CD4-positive, alpha-beta T cell treated with Interleukin-2 at 100 ng/mL for 4 hours (primary cell): Measurements from ENCODE around the gene COL13A1.

Experiments used
- DNase-seq: peaks from one replicate; pipeline ENCODE4 v3.0.0-alpha.2; 2020; ENCODE audit warnings: low spot score

COL13A1 gene

DNA sequence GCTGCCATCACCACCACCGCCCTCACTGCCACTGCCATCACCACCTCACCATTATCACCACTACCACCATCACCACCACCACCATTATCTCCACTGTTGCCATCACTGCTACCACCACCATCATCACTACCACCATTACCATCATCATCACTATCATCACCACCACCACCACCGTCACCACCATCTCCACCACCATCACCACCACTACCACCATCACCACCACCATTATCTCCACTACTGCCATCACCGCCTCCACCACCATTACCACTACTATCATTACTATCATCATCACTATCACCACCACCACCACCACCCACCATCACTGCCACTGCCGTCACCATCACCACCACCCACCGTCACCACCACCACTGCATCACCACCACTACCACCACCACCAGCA, 9.9 kb upstream of the COL13A1 start:
- DNase-seq = no peak

DNA sequence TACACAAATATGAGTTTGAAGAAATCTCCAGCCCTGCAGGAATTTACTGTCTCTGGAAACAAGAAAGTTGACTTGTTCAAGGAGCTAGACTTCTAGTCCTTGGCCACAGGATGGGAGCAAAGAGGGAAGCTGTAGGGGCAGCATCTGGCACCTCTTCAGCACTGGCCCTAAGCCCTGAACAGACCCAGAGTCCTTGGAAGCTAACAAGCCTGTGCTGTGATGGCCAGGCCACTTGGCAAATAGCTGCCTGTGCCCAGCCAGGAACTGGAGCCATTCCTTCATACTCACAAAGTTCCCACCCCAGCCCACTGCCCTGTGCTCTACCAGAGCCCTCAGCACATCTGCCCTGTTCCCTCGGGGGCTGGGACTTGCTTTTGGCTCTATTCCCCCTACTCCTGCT, 9.4 kb upstream of the COL13A1 start:
- no peak for DNase-seq

DNA sequence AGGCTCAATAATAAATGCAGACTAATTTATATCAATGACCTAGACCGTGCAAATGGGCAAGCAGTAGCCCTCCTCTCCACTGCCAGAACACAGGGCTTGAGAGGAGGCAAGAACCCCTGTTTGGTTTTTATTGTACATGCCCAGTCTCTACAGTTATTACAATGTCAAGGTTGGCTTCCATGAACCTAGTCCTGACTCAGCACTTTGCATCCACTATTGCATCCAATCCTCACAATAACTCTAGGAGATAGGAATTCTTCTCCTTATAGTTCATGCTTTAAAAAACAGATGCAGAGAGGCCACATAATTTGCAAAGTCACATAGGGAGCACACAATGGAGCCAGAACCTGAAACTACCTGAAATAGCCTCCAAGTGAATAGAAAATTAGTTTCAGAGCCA, 7.0 kb upstream of the COL13A1 start:
- no peak for DNase-seq

DNA sequence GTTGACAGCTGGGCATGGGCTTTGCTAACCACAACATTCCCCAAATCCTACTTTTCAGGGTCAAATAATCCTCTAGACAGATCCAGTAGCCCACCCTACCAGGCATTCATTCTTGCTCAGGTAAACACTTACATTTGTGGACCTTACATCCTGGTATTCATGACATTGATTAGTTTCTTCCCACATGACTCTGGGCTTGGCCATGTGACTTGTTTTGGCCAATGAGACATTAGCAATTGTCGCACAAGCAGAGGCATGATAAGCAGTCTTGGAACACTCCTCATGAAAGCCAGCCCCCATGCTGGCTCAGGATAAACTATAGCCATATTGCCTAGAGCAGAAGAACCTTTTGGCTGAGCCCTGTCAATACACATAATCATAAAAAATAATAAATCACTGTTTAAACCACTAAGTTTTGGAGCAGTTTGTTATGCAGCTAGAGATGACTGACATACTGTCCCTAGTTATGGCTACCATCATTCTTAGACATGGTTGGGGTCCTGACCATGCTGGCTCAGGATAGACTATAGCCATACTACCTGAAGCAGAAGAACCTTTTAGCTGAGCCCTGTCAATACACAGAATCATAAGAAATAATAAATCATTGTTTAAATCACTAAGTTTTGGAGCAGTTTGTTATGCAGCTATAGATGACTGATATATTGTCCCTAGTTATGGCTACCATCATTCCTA, 6.3 kb upstream of the COL13A1 start:
- no peak for DNase-seq

DNA sequence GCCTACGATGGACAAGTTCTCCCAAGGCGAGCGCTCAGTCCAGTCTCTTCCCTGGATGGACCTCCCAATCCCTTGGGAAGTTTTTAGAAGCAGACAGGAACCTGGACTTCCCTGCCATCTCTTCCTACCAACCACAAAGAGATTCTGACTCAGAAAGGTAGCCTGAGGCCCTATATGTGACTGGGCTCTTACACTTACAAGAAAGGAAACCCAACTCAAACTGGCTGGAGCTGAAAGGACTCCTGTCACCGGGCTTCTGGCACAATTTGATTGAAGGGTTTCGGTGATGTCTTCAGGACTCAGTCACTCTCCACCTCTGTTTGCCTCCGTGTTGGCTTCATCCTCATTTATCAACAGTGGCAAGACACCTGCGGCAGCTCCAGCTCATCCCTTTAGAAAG, 3.7 kb upstream of the COL13A1 start:
- DNase-seq = no peak

DNA sequence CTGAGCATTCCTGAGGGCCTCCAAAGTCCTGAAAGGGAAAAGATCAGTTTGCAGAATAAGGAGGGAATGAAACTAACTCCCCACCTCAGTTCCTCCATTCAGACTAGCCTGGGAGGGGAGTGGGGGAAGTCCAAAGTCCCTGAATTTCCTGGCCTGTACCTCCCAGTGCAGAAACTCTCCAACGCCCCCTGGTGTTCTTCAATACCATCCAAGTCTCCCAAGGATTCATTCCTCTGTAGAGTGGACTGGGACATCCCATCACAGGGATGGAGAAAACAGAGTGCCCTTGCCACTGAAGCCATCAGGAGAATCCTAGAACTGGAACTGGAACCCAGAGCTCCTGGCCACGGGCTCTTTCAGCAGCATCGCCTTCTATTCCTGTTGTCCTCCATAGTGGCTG, 1.6 kb upstream of the COL13A1 start:
- DNase-seq = no peak

DNA sequence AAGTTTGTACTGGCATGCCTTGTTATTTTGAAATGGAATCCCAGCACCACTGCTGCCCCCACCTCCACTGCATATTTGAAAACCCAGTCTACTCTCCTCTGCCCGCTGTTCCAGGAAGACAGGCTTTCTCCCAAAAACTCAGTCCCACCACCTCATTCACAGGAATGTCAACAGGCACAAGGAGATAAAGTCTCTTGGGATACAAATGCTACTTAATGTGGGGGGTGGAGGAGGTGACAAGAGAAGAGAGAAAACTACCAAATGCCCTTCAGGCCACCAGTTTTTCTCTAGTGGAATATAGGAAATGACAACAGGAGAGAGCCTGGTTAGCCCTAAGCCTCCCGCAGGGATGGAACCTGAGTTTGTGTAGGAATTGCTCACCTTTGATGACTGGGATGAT, 1.0 kb upstream of the COL13A1 start:
- DNase-seq = no peak

DNA sequence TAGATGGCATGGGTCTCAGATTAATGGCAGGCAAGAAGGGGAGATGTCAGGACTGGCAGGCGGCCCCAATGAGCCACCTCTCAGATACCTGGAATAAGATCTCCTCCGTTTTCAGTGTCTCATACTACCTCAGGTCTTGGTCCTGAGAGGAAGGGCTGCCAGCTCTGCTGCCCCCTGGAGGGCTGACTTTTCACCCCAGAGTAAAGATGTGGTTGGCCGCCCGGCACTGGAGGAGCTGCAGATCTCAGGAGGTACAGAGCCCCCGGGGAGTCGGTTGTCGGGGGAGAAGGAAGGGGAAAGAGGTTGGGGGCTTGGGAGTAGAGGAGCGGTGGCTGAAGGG, 642 bp upstream of the COL13A1 start:
- peak; percentile 5 for DNase-seq

DNA sequence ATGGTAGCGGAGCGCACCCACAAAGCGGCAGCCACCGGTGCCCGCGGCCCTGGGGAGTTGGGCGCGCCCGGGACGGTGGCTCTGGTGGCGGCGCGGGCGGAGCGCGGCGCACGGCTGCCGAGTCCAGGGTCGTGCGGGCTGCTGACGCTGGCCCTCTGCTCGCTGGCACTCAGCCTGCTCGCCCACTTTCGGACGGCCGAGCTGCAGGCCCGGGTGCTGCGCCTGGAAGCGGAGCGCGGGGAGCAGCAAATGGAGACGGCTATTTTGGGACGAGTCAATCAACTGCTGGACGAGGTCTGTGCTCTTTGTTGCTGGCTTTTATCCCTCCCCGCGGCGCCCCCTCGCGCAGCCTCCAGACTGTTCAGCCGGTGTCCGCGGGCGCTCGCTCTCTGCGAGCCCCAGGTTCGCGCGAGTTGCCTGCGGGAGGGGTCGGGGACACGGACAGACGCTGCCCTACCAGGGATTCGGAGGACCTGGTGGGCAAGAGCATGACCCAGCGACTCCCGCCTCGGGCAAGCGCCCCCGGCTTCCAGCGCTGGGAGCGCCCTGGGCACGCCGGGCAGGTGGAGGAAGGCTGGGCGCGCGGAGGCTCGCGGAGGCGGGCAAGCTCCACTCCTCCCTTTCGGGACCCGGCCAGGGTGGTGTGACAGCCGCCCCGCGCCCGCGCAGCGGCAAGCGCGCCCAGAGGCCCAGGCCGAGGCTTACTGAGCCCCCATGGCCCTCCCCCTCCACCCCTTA, 887 bp downstream of the COL13A1 start:
- no peak for DNase-seq

DNA sequence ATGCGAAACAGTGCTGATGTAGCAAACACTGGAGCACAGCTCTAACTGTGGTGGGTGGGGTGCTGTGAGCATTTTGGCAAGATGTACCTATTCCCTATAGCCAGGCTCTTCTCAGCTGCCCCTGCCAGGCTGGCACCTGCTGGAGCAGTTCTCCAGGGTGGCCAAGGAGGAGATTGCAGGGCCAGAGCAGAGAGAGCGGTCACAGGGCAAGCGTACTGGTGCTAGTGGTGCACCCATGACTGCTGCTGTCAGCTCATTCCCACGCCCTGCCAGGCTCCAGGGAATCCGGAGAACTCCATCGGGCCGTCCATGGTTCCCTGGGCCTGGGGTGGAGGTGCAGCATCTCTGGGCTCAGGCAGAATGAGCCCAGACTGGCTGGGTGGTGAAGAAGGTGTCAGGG, 2.1 kb downstream of the COL13A1 start:
- DNase-seq = no peak

DNA sequence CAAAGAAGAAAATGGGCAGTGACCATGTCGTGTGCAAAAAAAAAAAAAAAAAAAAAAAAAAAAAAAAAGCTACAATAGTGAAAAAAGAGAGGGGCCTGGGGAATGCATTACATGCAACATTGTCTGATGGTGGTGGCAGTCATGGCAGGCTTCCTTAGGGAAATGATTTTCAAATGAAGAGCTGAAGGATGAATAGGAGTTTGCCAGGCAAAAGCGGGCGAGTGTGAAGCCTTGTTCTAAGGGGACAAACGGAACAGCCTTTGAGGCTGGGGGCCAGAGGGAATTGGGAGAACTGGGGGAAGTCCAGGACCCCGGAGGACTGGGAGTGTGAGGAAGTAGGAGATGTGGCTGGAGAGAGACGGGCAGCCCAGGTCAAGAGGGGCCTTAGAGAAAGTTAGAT, 3.1 kb downstream of the COL13A1 start:
- no peak for DNase-seq

DNA sequence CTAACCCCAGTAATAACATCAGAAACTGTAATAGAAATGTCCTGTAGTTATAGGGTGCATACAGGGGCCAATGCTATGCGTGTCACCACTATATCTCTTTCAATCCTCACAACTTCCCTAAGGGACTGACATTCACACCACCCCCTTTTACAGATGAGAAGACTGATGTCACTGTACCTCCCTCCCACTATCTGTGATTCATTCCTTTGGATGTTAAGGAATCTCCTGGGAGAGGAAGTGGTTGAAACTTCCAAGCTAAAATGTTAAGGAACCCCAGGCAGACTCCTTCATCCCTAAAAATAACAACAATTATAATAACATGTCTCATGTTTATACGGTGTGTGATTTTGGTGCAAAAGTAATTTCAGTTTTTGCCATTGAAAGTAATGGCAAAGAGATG, 5.4 kb downstream of the COL13A1 start:
- no peak for DNase-seq

DNA sequence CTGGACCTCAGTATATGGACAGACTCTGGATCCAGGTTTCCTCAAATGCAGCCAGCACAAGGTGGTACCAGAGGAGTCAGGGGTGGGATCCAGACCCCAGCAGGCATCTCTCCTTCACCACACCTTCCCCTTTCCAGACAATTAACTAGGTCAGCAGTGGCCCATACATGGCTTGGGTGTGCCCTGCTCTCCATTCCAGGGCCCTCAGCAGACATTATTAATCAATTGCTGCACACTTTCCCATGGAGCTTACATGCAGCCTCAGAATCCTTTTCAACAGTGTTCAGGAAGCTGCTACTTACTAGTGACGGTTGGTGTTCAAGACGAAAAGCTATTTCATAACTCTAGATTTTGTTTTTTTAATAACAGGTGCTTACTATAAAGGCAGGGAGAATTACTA, 6.0 kb downstream of the COL13A1 start:
- DNase-seq = no peak

DNA sequence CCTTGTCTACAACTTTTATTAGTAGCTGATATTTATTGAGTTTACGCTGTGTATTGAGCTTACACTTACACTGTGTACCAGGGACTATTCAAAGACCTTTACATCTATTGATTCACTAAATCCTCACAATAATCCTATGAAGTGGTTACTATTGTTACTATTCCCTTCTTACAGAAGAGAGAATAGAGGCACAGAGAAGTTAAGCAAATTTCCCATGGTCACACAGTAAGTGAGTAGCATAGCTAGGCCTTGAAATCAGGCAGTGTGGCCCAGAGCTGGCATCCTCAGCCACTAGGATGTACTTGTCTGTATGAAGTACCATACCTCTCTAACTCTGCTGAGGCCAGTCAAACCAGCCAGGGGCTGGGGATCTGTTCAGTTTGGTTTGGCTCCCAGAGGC, 7.6 kb downstream of the COL13A1 start:
- no peak for DNase-seq

DNA sequence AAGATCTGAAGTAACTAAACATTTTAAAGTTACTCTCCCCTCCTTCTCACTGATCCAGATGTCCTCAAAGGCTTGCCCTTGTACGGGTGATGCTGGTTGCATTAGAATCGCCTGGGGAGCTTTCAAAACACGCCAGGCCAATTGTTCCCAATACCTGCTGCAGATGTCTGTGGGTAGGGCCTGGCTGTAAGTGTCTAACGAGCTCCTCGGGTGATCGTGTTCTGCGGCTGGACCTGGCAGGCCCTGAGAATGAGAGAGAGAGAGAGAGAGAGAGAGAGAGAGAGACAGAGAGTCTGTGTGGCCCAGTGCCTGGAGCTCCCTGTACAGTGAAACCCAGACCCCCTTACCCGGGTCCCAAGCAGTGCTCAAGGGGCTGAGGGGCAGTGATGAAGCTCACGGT, 8.4 kb downstream of the COL13A1 start:
- no peak for DNase-seq

DNA sequence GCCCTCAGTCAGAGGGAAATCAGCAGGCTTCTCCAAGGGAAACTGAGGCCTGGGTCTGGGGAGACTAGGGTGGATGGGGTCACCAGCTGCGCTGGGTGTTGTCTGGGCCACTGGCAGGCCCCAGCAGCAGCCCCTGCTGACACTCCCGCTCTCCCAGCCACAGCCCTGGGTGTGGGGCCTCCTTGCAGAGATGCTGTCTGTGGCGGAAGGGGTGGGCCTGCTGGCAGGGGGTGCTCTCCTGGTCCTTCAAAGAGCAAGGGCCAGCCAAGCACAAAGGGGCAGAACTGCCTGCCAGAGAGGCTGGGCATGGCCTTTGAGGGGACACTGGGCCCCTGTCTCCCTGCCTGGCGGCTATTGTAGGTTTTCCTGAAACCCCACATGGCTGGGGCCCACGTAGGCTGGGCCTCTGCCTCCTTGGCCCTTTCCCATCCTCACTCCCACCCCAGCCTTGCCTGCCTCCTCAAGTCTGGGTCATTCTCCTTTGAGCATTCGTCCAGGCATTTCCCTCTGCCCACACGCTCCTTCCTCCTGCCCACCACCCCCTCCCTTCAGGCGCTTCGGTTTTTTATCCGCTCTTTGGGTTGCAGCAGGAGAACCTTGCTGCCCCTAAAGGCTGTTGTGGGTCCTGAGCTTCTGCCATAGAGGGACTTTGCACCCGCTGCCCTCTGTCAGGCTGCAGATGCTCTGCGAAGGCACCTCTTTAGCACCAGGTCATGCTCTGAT, 9.1 kb downstream of the COL13A1 start:
- DNase-seq = no peak

DNA sequence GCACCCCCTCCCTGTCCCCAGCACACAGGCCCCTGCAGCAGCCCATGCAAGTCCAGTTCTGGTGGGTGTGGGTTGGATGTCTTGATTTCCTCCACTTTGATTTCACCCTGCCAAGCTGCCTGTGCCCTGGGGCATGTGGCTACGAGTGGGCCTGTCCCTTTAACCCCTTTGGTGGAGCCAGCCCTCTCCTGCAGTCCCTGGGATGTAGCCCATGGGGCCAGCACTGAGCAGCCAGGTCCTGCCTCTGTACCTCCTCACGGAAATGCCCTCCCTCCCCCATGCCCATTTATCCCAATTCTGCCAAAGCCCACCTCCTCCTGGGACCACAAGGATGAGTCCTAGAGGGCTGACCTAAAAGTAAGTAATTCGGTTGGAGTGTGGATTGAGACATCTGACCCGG, 11.9 kb downstream of the COL13A1 start:
- DNase-seq = no peak

DNA sequence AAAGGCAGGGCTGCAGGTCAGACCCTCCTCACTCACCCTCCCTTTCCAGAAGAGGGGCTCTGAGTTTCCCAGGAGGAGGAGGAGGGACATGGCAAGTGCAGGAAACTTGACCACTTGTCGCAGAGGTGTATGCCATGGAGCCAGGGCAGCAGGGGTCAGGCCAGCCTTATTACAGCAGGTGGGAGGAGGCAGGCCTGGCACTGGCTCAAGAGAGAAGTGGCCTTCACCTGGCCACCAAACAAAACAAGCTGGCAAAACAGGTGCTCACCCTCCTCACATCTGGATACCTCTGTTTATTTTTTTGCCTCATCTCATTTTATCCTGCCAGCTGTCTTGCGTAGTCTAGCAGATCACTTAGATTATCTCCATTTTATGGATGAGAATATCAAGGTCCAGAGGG, 12.5 kb downstream of the COL13A1 start:
- no peak for DNase-seq

DNA sequence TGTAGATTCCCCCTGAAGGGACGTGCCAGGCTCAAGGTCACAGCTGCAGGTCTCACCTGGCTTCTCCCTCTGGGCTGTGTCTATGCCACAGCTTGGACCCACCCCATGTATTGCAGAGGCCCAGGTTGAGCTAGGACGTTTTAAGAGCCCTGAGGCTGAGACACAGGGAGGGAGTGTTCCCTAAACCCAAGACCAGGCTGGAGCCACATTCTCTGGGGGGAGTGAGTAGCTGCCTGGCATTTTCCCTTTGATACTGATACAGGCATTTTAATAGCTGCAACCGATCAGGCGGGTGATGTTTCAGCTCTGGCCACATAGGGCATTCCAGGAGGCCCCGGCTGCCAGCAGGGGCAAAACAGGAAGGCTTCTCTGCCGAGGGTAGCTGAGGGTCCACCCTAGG, 13.4 kb downstream of the COL13A1 start:
- no peak for DNase-seq

DNA sequence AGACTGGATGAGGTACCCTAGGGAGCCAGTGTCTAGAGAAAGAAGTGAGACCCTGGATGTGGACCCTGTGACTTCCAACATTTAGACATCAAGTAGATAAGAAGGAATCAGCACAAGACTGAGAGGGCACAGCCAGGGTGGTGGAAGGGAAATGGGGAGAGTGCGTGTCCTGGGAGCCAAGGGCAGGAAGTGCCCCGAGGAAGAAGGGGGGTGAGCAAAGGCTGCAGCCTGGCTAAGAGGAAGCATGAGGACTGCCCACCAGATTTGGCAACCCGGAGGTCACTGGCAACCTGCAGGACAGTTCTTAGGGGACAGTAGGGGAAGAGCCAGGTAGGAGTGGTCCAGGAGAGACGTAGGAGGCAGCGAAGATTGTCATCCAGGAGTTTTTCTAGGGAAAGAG, 14.8 kb downstream of the COL13A1 start:
- DNase-seq = no peak

DNA sequence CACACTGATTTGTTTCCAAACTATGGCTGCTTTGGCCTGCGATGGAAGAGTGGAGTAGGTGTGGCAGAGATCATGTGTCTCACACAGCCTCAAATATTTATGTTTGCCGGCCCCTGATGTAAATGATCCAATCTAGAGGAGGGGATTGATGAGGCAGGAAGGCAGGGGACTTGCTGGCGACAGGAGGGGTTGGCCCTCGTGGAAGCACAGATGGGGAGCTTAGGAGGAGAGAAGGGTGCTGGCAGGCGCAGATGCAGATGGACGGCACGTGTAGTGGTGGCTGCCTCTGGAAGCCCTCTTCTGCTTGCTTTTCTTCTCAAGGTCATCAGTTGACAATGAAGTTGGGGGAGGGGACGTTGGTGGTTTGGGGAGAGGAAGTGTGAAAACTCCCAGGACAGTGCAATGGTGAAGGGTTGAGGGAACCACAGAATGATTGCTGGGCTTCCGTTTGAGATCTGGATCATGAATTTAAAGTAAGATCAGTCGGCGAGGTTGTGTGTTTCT, 15.4 kb downstream of the COL13A1 start:
- no peak for DNase-seq

DNA sequence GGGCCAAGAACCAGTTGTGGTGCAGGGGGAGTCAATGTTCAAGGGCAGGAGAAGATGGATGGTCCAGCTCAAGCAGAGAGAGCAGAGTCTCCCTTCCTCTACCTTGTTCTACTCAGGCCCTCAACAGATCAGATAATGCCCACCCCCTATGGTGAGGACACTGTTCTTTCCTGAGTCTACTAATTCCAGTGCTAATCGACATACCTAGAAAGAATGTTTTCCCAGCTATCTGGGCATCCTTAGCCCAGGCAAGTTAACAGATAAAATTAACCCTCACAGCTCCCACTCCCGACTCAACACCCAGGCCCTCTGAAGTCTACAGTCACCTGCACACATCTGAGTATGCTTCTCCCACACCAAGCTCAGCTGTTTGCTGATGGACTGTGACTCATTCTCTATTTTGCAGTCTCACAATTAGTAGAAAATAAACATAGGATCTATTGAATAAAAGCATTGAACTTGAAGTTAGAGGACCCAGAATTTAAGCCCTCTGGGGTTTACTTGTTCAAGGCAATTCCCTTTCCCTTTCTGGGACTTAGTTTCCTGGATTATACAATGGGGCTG, 17.1 kb downstream of the COL13A1 start:
- no peak for DNase-seq
